GM21367 (cell line): ENCODE data around the gene PRPF40B.

Experiments
- ATAC-seq: cut with Tn5 transposase; IDR thresholded peaks from one replicate; pipeline ENCODE4 v1.9.1; 2021; ENCODE audit not compliant: unreplicated experiment

Gene PRPF40B

GRCh38 chr12:49635036-49635435 lies 11.7 kb downstream of the PRPF40B start:
- no peak for ATAC-seq

GRCh38 chr12:49635656-49636055 lies 12.3 kb downstream of the PRPF40B start:
- no peak for ATAC-seq

DNA sequence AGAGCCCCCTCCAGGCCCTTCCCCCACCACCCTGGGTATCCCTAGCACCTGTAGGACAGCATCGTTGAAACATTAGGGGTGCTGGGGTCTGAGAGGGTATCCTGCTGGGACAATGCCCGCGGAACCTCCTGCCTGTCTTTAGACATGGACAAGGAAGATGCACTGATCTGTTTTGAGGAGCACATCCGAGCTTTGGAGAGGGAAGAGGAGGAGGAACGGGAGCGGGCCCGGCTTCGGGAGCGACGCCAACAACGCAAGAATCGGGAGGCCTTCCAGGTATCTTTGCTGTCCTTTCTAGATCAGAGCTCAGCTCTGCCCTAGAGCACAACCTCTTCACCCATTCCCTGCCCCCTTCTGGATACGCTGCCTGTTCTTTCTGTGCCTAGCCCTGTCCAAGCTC lies 13.2 kb downstream of the PRPF40B start:
- ATAC-seq = no peak

GRCh38 chr12:49636979-49637755 lies 13.8 kb downstream of the PRPF40B start:
- ATAC-seq = peak; percentile 62

DNA sequence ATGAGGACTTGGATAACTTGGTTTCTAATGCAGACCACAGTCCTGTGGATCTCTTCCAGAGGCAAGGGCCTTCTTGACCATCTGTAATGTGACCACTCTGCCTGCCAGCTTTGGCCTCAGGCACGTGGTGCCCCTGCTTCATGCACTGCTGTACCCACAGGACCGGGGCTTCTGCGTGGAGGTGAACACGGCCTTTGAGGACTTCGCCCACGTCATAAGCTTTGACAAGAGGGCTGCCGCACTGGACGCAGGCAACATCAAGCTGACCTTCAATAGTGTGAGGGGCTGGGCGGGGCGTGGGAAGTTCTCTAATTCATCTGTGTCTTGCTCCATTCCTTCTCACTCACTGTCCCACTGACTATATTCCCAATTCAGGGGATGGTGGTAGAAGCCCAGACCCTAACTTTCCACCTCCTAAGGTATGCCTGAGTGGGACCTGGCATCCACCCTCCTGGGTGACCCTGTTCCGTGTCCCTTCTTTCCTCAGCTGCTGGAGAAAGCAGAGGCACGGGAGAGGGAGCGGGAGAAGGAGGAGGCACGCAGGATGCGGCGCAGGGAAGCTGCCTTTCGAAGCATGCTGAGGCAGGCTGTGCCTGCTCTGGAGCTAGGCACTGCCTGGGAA lies 18.5 kb downstream of the PRPF40B start:
- no peak for ATAC-seq

DNA sequence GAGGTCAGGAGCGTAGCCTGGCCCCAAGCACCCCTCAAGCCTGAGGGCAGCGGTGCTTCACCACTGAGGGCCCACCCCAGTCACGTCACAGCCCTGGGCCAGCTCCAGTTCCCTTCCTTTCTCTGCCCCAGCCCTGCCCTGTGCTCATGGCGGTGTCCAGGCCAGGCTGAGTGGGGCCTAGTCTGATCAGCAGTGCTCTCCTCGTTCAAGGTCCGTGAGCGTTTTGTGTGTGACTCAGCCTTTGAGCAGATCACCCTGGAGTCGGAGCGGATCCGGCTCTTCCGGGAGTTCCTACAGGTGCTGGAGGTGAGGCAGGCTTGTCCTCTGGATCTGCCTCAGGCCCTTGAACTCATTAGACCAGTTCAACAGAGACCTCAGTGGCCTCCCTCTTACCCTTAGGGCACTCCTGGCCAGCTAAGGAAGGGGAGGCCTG lies 19.0 kb downstream of the PRPF40B start:
- ATAC-seq = no peak

DNA sequence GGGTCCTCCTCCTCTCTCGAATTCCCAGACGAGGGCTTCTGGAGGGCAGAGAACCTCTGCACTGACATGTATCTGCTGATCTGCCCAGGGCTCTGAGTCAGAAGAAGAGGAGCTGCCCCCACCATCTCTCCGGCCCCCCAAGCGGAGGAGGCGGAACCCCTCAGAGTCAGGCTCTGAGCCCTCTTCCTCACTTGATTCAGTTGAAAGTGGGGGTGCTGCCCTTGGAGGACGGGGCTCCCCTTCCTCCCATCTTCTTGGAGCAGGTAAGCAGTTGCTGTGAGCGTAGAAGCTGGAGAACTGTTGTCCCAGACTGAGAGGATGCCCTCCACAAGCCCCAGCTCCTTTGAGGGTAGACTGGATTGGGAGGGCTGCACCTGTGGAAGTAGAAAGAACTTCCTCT lies 19.8 kb downstream of the PRPF40B start:
- no peak for ATAC-seq

- no peak for ATAC-seq
Observed at GRCh38 chr12:49643961-49644619, 20.7 kb downstream of the PRPF40B start.

DNA sequence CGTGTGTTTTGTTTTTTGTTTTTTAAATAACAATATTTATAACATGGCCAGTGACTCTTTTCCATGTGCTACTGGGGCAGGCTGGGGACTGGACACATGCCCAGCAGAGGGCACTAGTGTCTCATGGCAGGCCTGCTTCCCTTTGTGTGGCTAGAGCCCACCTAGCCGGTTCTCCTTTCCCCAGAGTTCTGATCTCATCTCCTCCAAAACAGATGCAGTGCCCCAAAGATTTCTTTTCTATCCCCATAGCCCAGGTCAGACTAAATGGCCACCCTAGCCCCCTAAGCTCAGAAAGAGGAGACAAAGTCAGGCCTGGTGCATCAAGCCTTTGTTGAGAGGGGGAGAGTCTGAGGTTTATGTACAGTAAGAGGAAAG lies 21.2 kb downstream of the PRPF40B start:
- no peak for ATAC-seq

DNA sequence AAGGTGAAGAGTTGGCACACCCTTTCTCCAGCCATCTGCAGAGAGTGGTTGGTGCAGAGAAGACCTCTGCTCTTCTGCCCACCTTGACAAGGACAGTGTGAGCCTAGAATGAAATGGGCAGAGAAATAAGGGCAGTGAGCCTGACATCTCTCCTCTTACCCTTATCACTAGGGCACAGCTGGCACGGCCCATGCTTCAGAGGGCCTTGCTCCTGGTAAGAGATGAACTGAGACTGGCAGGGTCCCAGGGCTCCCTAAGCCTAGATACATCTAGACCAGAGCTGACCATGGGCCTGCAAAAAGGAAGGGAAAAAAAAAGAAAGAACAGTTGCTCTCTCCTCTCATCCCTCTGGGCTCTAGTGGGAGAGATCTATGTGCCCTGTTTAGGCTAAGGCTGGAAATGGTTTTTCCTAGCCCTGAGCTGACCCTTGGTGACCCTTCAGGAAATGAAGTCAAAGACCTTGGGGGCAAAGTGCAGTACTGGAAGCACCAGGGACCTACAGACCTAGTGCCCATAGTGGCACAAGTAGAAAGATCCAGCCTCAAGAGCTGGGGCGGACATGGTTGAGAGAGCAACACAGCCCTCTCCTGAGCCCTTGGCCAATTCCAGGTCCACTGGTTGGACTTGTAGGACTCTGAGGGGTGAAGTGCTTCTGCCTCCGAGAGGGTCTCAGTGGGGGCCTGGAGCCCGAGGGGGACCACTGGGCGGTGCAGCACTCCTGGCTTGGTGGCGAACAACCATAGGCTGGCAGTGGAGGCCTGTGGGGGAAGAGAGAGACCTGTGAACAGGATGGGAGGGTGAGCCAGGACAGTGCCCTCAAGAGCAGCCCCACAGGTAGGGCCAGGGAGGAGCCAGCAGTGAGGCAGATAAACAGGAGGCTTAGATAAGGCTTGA lies 22.0 kb downstream of the PRPF40B start:
- no peak for ATAC-seq

DNA sequence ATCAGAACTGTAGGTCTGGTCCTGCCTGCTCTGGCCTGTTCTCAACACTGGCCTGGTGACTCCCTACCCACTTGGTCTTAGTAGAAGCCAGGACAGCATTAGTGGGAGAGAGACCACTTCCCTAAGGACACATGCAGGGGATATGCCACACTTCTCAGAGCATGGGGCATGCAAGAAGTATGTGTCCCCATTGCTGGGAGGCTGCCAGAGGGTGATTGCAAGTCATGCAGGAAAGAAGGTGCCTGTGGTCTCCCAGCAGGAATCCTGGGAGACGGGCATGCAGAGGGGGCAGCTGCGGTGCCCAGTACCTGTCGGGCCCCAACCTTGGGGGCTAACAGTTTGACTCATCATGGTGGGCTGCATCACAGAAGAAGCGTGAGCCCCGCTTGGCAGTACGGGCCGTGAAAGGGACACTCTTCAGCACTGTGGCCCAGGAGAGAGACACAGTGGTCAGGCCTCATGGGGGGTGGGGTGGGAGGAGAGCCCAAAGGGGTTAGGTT lies 23.0 kb downstream of the PRPF40B start:
- no peak for ATAC-seq

DNA sequence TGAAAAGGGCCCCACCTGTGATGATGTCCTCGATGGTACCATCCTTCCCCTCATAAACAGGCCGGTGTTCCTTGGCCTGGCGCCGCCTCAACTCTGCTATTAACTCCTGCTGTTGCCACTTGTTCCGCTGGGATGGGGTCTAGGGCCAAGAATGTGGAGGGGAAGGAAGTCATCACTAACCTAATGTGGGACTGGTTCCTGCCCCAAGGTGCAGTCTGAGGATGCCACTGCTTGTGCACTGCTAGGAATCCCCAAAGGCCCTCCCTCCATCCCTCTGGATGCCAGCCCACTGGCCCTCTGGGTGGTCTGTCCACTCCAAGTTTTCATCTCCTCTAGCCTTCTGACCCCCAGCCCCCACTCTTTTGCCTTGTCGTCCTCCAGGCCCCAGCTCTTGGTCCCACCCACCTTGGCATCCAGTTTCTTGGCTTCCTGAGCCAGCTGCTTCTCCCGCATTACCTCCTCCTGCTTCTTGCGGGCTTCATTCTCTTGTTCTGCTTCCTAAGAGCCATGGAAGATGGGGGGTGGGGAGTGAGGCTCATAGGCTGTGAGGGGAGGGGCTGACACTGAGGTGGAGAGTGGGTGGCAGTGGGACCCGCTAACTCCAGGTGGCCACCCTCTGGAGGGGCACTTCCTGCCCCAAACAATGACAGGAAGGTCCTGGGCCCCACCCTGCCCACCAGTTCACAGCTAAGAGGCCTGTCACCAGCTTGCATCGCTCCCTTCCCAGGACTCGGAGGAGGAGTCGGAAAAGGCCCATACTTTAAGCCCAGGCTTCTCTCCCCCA lies 23.7 kb downstream of the PRPF40B start:
- no peak for ATAC-seq

DNA sequence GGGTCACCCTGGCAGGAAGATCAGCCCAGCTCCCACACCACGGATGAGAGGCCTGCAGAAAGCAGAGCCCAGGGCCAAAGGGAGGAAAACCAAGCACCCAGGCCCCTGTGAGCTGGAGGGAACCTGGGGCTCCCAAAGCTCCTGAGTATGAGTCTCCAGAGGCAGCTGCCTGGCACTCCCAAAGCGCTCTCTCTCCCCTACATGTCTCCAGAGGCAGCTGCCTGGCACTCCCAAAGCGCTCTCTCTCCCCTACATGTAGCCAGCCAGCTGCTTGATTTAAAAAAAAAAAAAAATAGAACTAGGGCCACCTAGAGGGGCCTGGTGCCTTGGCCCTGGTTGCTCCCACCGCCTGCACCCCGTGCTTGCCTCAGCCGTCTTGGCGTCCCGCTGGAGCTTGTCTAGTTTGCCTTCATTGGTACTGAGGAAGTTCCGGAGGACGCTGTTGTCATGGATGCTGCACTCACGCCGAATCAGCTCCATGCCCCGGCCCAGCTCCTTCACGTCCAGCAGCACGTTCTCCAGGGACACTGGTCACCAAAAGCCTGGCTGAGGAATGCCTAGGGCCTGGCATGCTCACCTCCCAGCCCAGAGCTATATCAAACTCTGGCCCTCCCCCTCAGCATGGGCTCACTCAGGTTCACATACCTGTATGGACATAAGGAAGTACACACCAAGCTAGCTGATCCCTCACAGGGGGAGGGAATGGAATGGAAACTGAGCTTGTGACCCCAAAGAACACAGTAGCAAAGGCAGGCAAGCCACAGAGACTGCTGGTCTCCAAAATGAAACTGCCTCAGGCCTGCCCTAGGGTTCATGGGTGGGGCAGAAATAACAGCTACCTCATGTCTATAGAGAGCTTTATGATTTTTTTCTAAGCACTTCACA lies 24.7 kb downstream of the PRPF40B start:
- ATAC-seq = no peak

DNA sequence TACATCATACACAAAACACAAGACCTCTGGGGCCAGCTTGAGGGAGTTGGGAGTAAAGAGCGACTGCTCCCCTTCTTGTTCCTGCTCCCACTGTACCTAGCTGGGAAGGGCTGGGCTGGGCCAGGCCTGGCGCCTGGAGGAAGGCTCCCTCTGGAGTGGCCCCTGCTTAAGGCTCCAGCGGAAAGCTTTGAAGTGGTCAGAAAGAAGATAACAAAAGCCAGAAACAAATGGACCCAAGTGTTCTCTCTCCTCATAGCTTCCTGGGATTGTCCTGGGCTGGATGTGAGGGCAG lies 25.3 kb downstream of the PRPF40B start:
- no peak for ATAC-seq

- ATAC-seq = no peak
Observed at GRCh38 chr12:49649445-49649844, 26.1 kb downstream of the PRPF40B start.

DNA sequence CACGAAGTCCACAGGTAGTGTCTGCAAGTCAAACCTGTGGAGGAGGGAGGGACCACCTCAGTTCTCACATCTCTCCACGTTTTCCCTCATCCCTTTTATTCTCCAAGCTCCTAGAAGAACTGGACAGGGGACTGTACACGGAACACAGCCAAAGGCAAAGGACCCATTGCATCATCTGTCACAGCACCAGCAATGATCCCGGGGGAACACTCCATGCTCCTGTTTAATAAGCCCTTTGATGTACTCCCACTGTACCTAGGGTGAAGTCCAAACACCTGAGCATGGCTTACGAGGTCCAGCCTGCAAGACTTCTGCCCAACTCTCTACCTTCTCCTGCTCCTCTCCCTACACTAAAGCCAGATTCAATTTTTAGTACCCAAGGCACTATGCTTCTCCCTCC lies 26.5 kb downstream of the PRPF40B start:
- no peak for ATAC-seq

GRCh38 chr12:49651855-49652254 lies 28.5 kb downstream of the PRPF40B start:
- ATAC-seq = no peak

GRCh38 chr12:49652921-49653520 lies 29.7 kb downstream of the PRPF40B start:
- ATAC-seq = no peak

GRCh38 chr12:49654715-49655114 lies 31.4 kb downstream of the PRPF40B start:
- ATAC-seq = no peak
